HepG2 (cell line): ENCODE measurements around the gene TNS4. TPM values are rescaled to one million over a fixed set of nuclear protein-coding genes. Genes with fewer than 3 reads are reported as not detected.

Source experiments
- ARNT ChIP-seq: fragments of 450-650 bp; IDR thresholded peaks from 2 replicates; pipeline ENCODE4 v1.6.1; 2017
- CC2D1A ChIP-seq: sonication (generic); formaldehyde crosslinking; IDR thresholded peaks from 2 replicates; pipeline ENCODE4 v1.8.1; 2023; ENCODE audit warnings: mild to moderate bottlenecking, missing genetic modification reagents
- SETDB1 ChIP-seq: sonication (generic); formaldehyde crosslinking; IDR thresholded peaks from 2 replicates; pipeline ENCODE4 v1.5.1; 2020; ENCODE audit warnings: missing genetic modification reagents, mild to moderate bottlenecking, borderline replicate concordance
- TEAD3 ChIP-seq: optimal IDR thresholded peaks from 2 replicates; pipeline ENCODE3; 2016; ENCODE audit warnings: borderline replicate concordance
- WIZ ChIP-seq: sonication (generic); formaldehyde crosslinking; IDR thresholded peaks from 2 replicates; pipeline ENCODE4 v1.5.1; 2020; ENCODE audit warnings: mild to moderate bottlenecking, missing genetic modification reagents
- ZNF138 ChIP-seq: sonication (generic); formaldehyde crosslinking; IDR thresholded peaks from 2 replicates; pipeline ENCODE4 v1.5.0; 2020; ENCODE audit warnings: mild to moderate bottlenecking, low read depth, missing genetic modification reagents
- ZNF367 ChIP-seq: sonication (generic); formaldehyde crosslinking; IDR thresholded peaks from 2 replicates; pipeline ENCODE4 v1.4.0; 2020; ENCODE audit warnings: missing genetic modification reagents, borderline replicate concordance
- ZNF546 ChIP-seq: sonication (generic); formaldehyde crosslinking; conservative IDR thresholded peaks from 2 replicates; pipeline ENCODE4 v1.8.1; 2023; ENCODE audit warnings: mild to moderate bottlenecking, missing genetic modification reagents
- polyA plus RNA-seq, 8 experiments: library from polyadenylated mRNA; depleted of rRNA in 3 of 8; stranded (reverse) in 7 of 8; unstranded in 1 of 8; fragments of >200 nt; fragmentation: Illumina TruSeq in 4 of 8; extraction: Trizol in 4 of 8; gene quantifications; 2 replicates each; pipeline versions ENCODE4 v1.2.1 to v1.2.3, GENCODE V29; 2011 to 2016; ENCODE audit warnings: low read depth in 4 of 8, missing spikeins in 1 of 8, mixed read lengths in 1 of 8; ENCODE audit not compliant: insufficient read depth in 1 of 8
- total RNA-seq, 5 experiments: library from RNA; depleted of rRNA; stranded (reverse); fragments of >200 nt; fragmentation: Illumina TruSeq; extraction: Trizol; gene quantifications; 2 replicates each; pipeline ENCODE4 v1.2.3, GENCODE V29; 2016; ENCODE audit warnings: low read depth in 1 of 5
- TF ChIP-seq, protein P1 (sequence below): IDR thresholded peaks from 2 replicates; pipeline ENCODE4 v1.6.1; 2016; ENCODE audit warnings: low read depth, borderline replicate concordance
- TF ChIP-seq, protein P2 (sequence below): sonication (generic); formaldehyde crosslinking; IDR thresholded peaks from one replicate; pipeline ENCODE4 v1.5.1; 2020; ENCODE audit warnings: mild to moderate bottlenecking, missing genetic modification reagents; ENCODE audit errors: not compliant biosample characterization
- TF ChIP-seq, protein P3 (sequence below): sonication (generic); formaldehyde crosslinking; conservative IDR thresholded peaks from 2 replicates; pipeline ENCODE4 v1.5.0; 2020; ENCODE audit warnings: missing genetic modification reagents
- TF ChIP-seq, protein P4 (sequence below): sonication (generic); formaldehyde crosslinking; IDR thresholded peaks from 2 replicates; pipeline ENCODE4 v1.4.0; 2020; ENCODE audit warnings: missing genetic modification reagents, low read depth, mild to moderate bottlenecking, borderline replicate concordance

The TNS4 gene
- total and polyA plus RNA-seq, 2 of the 13 experiments (the other 11 are each of a cell fraction or from before 2014, with no cell fraction given) = 0.58 to 2.1 TPM

DNA sequence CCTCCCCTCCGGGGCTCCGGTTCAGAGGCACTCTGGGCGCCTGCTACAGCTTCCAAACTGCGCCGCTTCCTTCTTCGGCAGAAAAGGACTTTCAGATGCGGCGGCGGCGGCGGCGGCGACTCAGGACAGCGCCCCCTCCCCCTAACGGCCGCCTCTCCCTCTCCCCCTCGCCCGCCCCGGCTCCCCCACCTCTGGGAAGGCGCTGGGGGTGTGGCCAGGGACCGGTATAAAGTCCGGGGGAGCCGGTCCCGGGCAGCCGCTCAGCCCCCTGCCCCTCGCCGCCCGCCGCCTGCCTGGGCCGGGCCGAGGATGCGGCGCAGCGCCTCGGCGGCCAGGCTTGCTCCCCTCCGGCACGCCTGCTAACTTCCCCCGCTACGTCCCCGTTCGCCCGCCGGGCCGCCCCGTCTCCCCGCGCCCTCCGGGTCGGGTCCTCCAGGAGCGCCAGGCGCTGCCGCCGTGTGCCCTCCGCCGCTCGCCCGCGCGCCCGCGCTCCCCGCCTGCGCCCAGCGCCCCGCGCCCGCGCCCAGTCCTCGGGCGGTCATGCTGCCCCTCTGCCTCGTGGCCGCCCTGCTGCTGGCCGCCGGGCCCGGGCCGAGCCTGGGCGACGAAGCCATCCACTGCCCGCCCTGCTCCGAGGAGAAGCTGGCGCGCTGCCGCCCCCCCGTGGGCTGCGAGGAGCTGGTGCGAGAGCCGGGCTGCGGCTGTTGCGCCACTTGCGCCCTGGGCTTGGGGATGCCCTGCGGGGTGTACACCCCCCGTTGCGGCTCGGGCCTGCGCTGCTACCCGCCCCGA is 58.0 kb downstream of the TNS4 start, which contains the start of gene IGFBP4 (continued):
- TF ChIP-seq, protein P1, sequence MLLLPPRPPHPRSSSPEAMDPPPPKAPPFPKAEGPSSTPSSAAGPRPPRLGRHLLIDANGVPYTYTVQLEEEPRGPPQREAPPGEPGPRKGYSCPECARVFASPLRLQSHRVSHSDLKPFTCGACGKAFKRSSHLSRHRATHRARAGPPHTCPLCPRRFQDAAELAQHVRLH = peak; percentile 71; the same call in 1 of the 2 replicates
- TF ChIP-seq, protein P2, sequence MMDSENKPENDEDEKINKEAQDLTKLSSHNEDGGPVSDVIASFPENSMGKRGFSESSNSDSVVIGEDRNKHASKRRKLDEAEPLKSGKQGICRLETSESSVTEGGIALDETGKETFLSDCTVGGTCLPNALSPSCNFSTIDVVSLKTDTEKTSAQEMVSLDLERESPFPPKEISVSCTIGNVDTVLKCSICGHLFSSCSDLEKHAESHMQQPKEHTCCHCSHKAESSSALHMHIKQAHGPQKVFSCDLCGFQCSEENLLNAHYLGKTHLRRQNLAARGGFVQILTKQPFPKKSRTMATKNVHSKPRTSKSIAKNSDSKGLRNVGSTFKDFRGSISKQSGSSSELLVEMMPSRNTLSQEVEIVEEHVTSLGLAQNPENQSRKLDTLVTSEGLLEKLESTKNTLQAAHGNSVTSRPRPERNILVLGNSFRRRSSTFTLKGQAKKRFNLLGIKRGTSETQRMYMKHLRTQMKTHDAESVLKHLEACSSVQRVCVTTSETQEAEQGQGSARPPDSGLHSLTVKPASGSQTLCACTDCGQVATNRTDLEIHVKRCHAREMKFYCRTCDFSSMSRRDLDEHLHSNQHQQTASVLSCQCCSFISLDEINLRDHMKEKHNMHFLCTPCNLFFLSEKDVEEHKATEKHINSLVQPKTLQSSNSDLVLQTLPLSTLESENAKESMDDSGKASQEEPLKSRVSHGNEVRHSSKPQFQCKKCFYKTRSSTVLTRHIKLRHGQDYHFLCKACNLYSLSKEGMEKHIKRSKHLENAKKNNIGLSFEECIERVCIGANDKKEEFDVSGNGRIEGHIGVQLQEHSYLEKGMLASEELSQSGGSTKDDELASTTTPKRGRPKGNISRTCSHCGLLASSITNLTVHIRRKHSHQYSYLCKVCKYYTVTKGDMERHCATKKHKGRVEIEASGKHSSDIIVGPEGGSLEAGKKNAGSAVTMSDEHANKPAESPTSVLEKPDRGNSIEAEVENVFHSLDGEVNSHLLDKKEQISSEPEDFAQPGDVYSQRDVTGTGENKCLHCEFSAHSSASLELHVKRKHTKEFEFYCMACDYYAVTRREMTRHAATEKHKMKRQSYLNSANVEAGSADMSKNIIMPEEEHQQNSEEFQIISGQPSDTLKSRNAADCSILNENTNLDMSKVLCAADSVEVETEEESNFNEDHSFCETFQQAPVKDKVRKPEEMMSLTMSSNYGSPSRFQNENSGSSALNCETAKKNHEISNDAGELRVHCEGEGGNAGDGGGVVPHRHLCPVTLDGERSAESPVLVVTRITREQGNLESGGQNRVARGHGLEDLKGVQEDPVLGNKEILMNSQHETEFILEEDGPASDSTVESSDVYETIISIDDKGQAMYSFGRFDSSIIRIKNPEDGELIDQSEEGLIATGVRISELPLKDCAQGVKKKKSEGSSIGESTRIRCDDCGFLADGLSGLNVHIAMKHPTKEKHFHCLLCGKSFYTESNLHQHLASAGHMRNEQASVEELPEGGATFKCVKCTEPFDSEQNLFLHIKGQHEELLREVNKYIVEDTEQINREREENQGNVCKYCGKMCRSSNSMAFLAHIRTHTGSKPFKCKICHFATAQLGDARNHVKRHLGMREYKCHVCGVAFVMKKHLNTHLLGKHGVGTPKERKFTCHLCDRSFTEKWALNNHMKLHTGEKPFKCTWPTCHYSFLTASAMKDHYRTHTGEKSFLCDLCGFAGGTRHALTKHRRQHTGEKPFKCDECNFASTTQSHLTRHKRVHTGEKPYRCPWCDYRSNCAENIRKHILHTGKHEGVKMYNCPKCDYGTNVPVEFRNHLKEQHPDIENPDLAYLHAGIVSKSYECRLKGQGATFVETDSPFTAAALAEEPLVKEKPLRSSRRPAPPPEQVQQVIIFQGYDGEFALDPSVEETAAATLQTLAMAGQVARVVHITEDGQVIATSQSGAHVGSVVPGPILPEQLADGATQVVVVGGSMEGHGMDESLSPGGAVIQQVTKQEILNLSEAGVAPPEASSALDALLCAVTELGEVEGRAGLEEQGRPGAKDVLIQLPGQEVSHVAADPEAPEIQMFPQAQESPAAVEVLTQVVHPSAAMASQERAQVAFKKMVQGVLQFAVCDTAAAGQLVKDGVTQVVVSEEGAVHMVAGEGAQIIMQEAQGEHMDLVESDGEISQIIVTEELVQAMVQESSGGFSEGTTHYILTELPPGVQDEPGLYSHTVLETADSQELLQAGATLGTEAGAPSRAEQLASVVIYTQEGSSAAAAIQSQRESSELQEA (CRISPR knock-in tag) = peak; percentile 26
- TF ChIP-seq CC2D1A (CRISPR knock-in tag) (no peak), WIZ (no peak; the same call in 1 of the 2 replicates), ZNF546 (CRISPR knock-in tag) (0 out of 2 replicates have a peak, but pooled peaks have one; percentile 32), ARNT (no peak), ZNF138 (CRISPR knock-in tag) (0 out of 2 replicates have a peak, but pooled peaks have one; percentile 35), ZNF367 (CRISPR knock-in tag) (peak; percentile 63; the same call in 1 of the 2 replicates), TEAD3 (CRISPR knock-in tag) (peak; percentile 18), SETDB1 (no peak)
- TF ChIP-seq, protein P3, sequence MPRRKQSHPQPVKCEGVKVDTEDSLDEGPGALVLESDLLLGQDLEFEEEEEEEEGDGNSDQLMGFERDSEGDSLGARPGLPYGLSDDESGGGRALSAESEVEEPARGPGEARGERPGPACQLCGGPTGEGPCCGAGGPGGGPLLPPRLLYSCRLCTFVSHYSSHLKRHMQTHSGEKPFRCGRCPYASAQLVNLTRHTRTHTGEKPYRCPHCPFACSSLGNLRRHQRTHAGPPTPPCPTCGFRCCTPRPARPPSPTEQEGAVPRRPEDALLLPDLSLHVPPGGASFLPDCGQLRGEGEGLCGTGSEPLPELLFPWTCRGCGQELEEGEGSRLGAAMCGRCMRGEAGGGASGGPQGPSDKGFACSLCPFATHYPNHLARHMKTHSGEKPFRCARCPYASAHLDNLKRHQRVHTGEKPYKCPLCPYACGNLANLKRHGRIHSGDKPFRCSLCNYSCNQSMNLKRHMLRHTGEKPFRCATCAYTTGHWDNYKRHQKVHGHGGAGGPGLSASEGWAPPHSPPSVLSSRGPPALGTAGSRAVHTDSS (CRISPR knock-in tag) = 0 out of 2 replicates have a peak, but pooled peaks have one; percentile 70
- TF ChIP-seq, protein P4, sequence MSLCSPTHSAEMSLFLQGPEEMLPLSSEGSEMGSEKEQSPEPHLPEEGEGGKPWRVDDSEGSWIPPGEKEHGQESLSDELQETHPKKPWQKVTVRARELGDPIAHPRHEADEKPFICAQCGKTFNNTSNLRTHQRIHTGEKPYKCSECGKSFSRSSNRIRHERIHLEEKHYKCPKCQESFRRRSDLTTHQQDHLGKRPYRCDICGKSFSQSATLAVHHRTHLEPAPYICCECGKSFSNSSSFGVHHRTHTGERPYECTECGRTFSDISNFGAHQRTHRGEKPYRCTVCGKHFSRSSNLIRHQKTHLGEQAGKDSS (CRISPR knock-in tag) = peak; percentile 88
